ENCODE results near the gene CLK3.

GRCh38 chr15:74603026-74603788 lies 12.4 kb upstream of the CLK3 start:
- TF ChIP-seq CTCF (IDR thresholded peaks at IDR 0.05) (no peak), POLR2A (IDR thresholded peaks at IDR 0.05) (no peak)

All from esophagus squamous epithelium (tissue), 4 donors.